ENCODE results near the gene MATCAP1.

The MATCAP1 gene

DNA sequence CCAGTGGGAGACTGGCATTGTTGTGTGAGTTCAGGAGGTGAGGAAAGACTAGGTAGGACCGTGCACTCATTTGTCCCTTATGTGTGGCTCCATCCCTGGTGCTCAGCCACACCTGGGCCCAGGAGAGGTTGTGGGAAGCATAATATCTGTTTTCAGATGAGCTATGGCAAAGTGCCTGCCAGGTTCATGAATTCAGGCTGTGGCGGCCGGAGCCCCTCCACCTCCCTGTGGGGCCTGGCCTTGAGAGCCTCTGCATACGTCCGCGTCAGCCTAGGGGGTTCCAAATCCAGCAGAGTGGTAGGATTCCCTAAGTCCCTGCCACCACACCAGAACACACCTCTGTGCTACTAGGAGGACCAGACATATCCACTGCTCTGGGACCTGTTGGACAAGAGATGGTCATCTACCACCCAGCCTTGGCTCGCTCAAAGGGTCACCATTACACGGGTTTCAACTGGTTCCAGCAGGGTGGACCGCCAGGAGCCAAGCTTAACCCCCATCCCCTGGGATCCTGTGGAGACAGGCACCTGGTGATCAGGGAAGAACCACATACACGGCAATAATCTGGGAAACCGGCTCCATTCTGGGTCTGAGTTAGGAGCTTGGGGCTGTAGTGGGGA lies 35.0 kb downstream of the MATCAP1 start:
- Histone ChIP-seq H3K79me2 (ENCODE audit: insufficient read depth, low read length) (no peaks in the 10 kb centered on the region), H3K4me3 (ENCODE audit: low read depth, low read length, poor library complexity, severe bottlenecking) (no peak overlapping the region), H3F3A (ENCODE audit: insufficient read depth, low read length) (no peaks in the 10 kb centered on the region), H3K27me3 (ENCODE audit: insufficient read depth, low read length) (no peaks in the 10 kb centered on the region), H3K4me1 (ENCODE audit: insufficient read depth, low read length, severe bottlenecking) (peaks cover 5% of the 10 kb centered on the region), H3K4me2 (ENCODE audit: low read length) (no peak overlapping the region), H3K9me2 (ENCODE audit: low read depth, low read length) (no peaks in the 10 kb centered on the region), H3K27ac (ENCODE audit: low read depth, low read length, poor library complexity, severe bottlenecking) (no peak overlapping the region), H2AFZ (ENCODE audit: low read length) (no peak overlapping the region), H4K20me1 (ENCODE audit: insufficient read depth, low read length) (no peaks in the 10 kb centered on the region), H3K9me3 (ENCODE audit: low read length) (no peaks in the 10 kb centered on the region), H3K9ac (ENCODE audit: low read length) (no peak overlapping the region), H3K36me3 (ENCODE audit: insufficient read depth, low read length) (peaks cover 46% of the 10 kb centered on the region)
- TF ChIP-seq CTCF (IDR thresholded peaks at IDR 0.05; ENCODE audit: low read length) (no peak), EZH2 (IDR thresholded peaks at IDR 0.05; ENCODE audit: borderline replicate concordance, low read length) (no peak)

- Histone ChIP-seq H3K4me3 (ENCODE audit: low read depth, low read length, poor library complexity, severe bottlenecking) (no peak overlapping the region), H3K27ac (ENCODE audit: low read depth, low read length, poor library complexity, severe bottlenecking) (no peak overlapping the region), H3K4me1 (ENCODE audit: insufficient read depth, low read length, severe bottlenecking) (peaks cover 5% of the 10 kb centered on the region), H3K79me2 (ENCODE audit: insufficient read depth, low read length) (no peaks in the 10 kb centered on the region), H3K36me3 (ENCODE audit: insufficient read depth, low read length) (peaks cover 50% of the 10 kb centered on the region), H3K9ac (ENCODE audit: low read length) (no peak overlapping the region), H3K9me3 (ENCODE audit: low read length) (no peaks in the 10 kb centered on the region), H3K4me2 (ENCODE audit: low read length) (no peak overlapping the region), H4K20me1 (ENCODE audit: insufficient read depth, low read length) (no peaks in the 10 kb centered on the region), H3K9me2 (ENCODE audit: low read depth, low read length) (no peaks in the 10 kb centered on the region), H3K27me3 (ENCODE audit: insufficient read depth, low read length) (no peaks in the 10 kb centered on the region), H2AFZ (ENCODE audit: low read length) (no peak overlapping the region), H3F3A (ENCODE audit: insufficient read depth, low read length) (no peaks in the 10 kb centered on the region)
- TF ChIP-seq CTCF (IDR thresholded peaks at IDR 0.05; ENCODE audit: low read length) = no peak
- no peak for TF ChIP-seq EZH2 (IDR thresholded peaks at IDR 0.05; ENCODE audit: borderline replicate concordance, low read length)
Observed at GRCh38 chr16:67148221-67148620, 35.5 kb downstream of the MATCAP1 start.

GRCh38 chr16:67147437-67148140 lies 36.2 kb downstream of the MATCAP1 start:
- TF ChIP-seq CTCF (IDR thresholded peaks at IDR 0.05; ENCODE audit: low read length) (no peak), EZH2 (IDR thresholded peaks at IDR 0.05; ENCODE audit: borderline replicate concordance, low read length) (no peak)
- H3K4me3 ChIP-seq (ENCODE audit: low read depth, low read length, poor library complexity, severe bottlenecking) = no peak overlapping the region
- H3K27ac ChIP-seq (ENCODE audit: low read depth, low read length, poor library complexity, severe bottlenecking) = no peak overlapping the region
- H3K36me3 ChIP-seq (ENCODE audit: insufficient read depth, low read length) = peaks cover 56% of the 10 kb centered on the region
- no peaks in the 10 kb centered on the region for H3F3A ChIP-seq (ENCODE audit: insufficient read depth, low read length)
- H3K9ac ChIP-seq (ENCODE audit: low read length) = no peak overlapping the region
- H3K4me2 ChIP-seq (ENCODE audit: low read length) = no peak overlapping the region
- H3K4me1 ChIP-seq (ENCODE audit: insufficient read depth, low read length, severe bottlenecking) = peaks cover 5% of the 10 kb centered on the region
- no peaks in the 10 kb centered on the region for H3K9me2 ChIP-seq (ENCODE audit: low read depth, low read length)
- H3K27me3 ChIP-seq (ENCODE audit: insufficient read depth, low read length) = no peaks in the 10 kb centered on the region
- H2AFZ ChIP-seq (ENCODE audit: low read length) = no peak overlapping the region
- no peaks in the 10 kb centered on the region for H4K20me1 ChIP-seq (ENCODE audit: insufficient read depth, low read length)
- H3K9me3 ChIP-seq (ENCODE audit: low read length) = no peaks in the 10 kb centered on the region
- no peaks in the 10 kb centered on the region for H3K79me2 ChIP-seq (ENCODE audit: insufficient read depth, low read length)

Data from OCI-LY1 (cell line).